ENCODE results near the gene LAP3.
"Not testable (repeated sequence)": the region's sequence is repeated elsewhere in the genome, so short reads cannot be mapped to it uniquely, and the experiment has no call there.

The LAP3 gene

DNA sequence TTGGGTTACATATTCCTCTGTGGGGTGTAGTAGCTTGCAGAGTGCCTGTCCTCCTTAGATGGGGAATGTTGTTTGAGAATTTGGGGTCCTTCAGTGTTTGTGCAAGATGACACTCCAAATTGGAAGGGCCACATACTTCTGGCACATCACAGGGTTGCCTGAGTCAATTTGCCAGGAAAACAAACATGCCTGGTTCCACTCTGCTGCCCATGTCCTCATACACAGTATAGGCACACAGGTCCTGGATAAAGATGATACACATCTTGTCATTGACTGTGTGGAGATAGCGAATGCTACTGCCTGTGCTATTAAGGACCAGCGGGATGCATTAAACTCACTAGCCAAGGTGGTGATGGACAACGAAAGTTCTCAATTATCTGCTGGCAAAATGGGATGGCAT lies 11.2 kb upstream of the LAP3 start:
- DNase-seq = no peak

DNA sequence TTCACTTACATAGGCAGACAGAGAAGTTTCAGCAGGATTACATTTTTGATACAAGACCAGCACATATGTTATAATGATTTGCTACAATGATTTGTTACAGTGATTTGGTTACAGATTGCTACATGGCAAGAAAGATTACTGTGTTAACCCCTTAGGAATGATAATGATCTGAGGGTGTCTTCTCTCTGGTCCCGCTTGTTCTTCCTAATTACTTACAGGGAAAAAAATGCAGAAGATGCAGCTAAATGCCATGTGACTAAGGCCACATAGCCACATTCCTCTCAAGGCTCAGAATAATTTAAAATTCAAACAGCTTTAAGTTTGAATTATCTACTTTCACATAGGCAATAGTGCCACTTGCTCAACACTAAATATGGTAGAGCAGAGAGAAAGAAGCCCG lies 9.7 kb upstream of the LAP3 start:
- DNase-seq = no peak

DNA sequence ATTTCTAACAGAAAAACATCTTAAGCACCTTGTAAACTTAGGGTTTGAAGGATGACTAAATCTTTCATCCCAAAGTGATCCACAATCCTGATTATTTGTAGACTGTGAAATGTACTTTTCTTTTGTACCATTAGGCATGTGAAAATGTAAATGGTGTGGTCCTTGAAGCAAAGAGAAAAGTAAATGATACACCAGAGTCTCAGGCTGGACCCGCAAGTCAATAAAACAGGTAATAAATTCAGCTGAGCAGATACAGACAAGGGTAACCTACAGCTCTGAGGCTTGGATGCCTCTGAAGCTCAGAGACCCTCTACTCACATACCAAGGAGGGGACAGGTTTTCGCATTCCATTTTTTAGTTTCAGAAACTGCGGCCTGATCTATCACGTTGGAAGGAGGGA lies 2.8 kb upstream of the LAP3 start:
- no peak for DNase-seq

DNA sequence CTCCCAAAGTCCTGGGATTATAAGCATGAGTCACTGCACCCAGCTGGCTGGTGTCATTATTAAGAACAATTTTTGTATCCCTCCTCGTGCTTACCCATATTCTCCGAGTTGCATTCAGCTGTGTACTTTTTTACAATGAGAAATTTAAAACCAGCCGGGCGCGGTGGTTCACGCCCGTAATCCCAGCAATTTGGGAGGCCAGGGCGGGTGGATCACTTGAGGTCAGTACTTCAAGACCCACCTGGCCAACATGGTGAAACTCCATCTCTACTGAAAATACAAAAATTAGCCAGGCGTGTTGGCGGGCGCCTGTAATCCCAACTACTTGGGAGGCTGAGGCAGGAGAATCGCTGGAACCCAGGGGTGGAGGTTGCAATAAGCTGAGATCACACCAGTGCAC lies 1.8 kb upstream of the LAP3 start:
- not testable (repeated sequence) for DNase-seq

DNA sequence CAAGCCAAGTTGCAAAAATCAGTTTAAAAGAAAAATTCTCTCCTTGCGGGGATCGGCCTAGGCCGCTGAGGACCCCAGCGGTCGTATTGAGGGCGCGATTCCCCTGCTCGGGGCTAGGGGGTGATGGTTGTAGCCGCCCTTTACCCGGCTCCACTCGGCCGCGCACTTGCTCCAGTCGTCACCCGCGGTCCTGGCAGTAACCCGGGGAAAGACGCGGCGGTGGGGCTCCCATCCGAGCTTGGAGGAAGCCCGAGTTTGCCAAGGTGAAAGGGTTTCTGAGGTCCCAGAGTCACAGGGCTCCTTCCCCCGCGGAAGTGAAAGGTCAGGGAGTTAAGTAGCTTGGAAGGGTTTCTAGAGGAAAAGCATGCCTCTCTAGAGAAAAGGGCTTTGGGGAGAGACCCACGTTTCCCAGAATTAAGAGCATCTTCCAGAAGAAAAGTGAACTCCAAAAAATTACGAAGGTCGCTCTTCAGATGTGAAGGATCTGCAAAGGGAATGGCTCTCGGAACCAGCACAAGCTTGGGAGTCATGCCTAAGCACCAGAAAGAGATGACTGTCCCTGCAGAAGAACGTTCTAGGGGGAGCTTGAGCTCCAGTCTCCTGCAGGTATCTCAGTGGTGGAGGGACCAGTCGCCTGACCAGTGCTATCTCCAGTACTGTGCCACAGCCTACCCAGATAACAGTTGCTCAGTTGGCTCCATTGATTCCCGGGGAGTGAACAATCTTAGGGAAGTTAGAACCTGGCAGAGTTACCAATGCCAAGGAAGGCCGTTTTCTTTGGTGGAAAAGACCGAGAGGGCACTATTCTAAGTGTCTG lies 875 bp downstream of the LAP3 start:
- DNase-seq = peak; percentile 28

DNA sequence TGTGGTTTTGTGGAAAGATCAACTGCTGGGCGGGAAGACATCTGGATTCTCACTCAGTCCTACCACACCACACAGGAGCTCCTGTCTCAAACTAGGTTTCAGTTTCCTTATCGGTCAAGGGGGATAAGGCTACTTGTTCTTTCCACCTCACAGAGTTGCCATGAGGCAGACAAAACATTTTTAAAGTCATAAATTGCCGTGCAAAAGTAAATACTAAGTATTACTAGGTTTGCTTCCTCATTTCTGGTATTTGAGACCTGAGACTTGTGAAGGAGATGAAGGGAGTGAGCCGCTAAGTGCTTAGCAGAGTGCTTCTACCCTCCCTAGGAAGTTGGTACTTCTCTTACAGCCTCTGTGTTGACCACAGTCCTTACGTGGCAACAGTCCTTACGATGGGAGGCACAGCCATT lies 1.5 kb downstream of the LAP3 start:
- no peak for DNase-seq

DNA sequence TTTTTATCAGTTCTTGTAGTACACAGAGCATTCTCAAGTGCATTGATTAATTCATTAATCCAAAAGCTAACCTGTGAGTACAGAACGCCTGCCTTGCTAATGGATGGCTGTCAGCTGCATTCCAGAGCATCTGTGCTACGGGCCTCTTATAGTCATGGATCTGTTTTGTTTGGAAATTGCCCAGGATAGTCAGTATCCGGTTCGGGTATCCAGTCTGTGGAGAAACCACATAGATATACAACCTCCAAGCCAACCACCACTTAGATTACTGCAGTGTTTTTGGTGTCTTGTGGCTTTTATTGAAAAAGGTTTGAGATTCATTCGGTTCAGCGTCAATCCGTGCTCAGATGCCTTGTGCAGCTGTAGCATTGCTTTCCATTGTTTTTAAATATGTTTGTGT lies 4.0 kb downstream of the LAP3 start:
- DNase-seq = no peak

DNA sequence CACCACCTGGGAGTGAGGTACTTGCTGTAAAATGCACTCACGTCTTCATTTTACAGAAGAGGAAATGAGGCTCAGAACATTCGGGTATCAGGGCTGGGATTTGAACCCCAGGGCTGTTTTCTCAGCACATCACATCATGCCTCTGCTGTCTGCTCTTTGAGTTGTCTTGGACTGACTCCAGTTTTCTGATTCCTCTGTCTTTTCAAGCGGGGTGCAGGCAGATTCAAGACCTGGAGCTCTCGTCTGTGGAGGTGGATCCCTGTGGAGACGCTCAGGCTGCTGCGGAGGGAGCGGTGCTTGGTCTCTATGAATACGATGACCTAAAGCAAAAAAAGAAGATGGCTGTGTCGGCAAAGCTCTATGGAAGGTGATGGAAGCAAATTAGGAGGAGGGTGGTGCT lies 6.3 kb downstream of the LAP3 start:
- no peak for DNase-seq

DNA sequence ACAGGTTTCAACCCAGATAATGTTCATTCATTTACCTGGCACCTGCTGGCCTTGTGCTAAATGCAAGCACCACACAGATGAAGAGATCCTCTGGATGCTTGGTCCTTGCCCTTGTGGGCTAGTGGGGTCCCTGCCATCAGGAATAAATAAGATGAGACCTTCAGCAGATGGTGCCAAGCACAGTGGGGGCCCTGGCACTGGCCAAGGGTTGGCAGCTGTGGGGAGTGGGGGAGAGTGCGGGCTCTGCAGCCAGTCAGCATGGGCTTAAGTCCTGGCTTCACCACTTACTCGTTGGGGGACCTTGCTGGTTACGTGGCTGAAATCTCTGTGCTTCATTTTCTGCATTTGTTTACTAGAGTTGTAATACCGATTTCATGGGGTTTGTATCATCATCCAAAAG lies 6.9 kb downstream of the LAP3 start:
- DNase-seq = no peak

DNA sequence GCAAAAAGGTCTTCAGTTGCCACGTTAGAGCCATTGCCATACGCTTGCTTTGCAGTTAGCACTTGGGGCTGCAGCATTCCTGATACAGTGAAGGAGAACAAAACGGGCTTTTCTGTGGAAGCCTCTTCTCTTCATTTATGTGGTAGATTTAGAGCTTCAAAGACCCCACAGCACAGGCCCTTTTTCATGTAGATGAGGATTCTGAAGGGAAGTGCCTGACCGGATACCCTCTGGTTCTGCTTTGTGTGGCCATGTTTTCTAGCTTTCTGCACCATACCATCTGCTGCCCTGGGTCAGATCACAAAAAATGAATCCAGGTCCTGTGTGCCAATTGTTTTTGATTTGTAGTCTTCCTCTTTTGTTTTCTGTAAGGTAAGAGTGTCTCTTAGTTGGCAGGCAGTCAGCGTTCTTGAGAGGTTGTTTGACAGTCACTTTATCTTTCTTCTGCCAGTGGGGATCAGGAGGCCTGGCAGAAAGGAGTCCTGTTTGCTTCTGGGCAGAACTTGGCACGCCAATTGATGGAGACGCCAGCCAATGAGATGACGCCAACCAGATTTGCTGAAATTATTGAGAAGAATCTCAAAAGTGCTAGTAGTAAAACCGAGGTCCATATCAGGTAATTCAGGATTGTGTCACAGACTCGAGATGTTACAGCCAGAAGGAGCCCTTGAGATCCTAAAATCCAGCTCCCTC lies 7.7 kb downstream of the LAP3 start:
- no peak for DNase-seq

DNA sequence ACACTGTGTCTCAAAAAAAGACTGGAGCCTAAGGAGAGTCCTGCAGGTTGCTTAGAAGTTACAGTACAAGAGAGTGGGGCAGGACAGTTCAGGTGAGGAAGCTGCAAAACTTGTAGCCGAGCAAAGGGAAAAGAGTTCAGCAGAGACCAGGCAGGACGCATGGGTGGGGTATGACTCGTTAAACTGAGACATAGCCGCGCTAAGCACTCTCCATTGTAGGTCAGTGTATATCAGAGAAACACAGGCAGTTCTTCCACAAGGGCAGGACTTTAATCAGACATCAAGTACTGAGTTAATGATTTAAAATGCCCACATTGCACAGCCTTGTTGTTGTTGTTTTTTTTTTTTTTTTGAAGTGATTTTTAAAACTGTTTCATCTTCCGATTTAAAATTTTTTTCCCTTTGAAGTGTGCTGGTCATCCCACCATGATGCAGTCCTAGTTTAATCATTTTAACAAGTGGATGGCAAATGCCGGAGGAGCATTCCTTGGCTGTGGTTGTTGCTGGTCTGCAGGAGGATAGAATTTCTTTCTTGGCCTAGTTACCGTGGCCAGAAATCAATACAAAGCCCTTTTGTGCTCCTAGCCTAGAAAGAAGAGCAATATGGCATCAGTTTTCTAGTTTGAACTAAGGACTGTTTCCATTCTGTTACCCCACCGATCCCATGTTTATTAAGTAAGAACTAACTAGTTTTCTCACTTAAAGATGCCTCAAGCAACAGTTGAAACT lies 10.3 kb downstream of the LAP3 start:
- no peak for DNase-seq

DNA sequence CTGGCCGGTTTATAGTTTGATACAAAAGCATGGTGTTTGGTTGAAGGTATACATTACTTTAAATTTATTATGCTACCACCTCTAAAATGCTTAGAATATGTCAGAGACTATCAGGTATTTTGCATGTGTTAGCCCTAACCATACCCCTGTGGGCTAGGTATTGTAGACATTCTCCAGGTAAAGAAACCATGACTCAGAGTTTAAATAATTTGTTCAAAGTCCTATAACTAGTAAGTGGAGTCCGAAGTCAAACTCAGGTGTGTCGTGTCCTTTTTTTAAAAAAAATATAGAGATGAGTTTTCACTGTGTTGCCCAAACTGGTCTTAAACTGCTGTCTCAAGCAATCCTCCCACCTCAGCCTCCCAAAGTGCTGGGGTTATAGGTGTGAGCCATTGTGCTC lies 12.4 kb downstream of the LAP3 start:
- DNase-seq = no peak

DNA sequence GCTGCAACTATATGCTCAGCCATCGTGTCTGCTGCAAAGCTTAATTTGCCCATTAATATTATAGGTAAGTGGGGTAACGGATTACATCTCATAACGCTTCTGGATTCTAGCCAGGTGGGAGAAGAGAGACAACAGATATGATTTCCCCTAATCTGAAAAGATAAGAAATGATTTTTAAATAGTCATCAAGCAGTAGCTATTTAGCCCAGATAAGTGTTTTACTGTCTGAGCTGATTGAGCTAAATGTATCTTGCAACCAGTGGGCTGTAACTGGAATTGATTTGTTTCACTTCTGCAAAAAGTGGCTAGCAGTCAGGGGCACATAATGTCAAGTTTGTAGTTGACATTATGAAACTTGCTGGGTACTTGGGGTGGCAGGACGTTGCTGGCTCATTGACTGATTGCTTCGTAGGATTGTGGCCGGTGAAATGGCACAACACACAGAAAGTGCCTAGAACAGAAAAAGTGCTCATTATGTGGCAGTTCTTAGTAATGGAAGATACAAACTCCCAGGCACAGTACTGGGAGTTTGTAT lies 18.5 kb downstream of the LAP3 start:
- no peak for DNase-seq

DNA sequence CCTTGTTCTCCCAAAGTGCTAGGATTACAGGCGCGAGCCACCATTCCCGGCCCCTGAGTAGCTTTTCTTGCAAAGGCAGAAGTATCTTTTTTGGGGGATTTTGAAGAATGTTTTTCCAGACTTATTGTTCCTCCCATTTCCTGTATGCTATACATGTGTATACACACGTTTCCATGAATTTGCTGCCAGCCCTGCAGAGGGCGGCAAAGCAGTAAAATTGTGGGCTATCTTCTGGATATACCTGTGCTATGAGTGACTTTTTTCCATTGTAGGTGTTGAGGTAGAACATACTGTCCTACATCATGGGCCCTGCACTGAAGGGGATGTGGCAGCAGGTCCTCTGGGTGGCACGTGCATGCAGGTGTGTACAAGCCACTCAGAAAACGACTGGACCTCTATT lies 20.5 kb downstream of the LAP3 start:
- DNase-seq = peak; percentile 20

DNA sequence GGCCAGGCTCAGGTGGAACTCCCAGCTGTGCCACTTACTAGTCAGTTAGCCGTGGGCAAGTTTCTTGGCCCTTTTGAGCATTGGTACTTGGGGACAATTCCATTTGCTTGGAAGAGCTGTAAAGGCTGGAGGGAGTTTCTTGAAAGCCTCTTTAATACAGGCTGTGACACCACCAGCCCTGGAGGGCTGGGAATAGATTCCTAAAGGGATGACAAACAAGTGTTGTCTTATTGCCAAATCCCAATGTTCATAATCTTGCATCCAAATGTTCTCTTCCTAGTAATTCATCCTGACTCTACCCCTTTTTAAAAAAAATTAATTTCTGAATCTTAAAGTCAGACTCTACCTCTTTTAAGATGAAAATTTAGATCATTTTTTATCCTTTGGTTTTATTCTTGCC lies 22.8 kb downstream of the LAP3 start:
- DNase-seq = no peak

DNA sequence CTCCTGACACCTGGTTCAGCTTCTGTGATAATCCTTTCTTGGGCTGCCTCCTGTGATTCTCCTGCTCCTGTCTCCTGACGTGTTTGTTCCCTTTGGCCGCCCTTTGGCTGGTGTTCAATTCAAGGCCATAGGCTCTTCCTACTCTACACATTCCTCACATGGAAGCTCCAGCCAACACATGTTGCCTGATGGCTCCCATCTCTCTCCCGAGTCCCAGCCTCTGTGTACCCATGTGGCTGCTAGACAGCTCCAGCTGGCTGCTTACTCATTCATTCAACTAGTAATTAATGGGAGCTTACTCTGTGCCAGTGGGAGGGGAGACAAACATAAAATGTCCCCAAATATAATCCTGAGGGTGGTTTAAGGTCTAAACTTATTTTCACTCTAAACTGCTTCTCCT lies 28.2 kb downstream of the LAP3 start:
- no peak for DNase-seq

DNA sequence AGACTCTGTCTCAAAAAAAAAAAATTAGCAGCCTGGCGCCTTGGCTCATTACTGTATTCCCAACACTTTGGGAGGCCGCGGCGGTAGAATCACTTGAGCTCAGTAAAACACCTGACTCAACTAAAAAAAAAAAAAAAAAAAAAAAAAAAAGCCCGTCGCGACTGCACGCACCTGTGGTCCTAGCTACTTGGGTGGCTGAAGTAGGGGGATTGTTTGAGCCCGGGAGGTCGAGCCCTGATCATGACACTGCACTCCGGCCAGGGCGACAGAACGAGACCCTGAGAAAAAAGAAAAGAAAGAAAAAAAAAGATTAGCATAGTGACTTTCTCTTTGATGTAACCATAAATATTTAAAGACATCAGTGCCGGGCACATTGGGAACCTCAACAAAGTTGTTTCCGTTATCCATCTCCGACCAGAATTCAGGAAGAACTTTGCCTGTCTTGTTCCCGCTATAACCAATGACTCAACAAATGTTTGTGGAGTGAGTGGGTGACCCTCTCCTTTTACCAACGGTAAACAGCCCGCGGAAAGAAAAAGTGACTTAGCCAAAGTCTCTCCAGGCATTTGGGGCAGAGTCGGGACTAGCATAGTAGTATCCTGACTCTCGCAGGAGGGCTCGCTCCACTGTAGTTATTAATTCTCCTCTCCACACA lies 36.9 kb downstream of the LAP3 start:
- no peak for DNase-seq

DNA sequence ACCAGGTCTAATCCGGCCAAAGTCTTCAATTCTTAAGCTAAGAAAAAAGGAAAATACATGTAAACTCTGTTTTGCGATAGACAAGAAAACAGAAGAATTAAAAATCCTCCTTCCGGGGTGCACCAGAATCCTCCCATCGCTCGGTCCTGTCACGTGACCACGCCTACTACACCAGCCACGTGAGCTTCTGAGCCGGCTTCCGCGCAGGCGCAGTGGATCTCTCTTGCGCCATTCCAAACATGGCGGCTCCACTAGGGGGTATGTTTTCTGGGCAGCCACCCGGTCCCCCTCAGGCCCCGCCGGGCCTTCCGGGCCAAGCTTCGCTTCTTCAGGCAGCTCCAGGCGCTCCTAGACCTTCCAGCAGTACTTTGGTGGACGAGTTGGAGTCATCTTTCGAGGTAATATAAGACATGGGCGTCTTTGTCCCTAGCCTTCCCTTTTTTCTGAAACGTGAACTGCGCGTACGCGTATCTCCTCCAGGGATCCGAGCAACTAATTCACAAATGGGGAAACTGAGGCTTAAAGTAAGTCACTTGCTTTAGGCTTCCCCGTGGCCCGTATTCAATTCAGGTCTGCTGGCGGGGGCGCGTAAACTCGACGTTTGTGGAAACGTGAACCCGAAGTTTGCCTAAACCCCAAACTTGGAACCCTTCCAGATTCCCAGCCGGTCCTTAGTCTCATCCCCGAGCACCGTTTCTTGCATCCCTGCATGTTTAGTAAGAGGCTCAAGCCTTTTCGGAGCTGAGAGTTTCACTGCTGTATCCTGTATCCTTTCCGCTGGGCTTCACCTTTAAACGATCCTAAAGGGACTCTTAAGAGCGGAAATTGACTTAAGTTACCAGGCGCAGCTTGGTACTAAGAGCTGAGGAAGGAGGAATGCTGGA lies 37.7 kb downstream of the LAP3 start, which contains the start of gene MED28:
TSS of gene MED28 (plus strand) at position 226 of the 884 bp plus-strand sequence. CDS start at position 240, 14 bp downstream.
- peak; percentile 97 for DNase-seq

DNA sequence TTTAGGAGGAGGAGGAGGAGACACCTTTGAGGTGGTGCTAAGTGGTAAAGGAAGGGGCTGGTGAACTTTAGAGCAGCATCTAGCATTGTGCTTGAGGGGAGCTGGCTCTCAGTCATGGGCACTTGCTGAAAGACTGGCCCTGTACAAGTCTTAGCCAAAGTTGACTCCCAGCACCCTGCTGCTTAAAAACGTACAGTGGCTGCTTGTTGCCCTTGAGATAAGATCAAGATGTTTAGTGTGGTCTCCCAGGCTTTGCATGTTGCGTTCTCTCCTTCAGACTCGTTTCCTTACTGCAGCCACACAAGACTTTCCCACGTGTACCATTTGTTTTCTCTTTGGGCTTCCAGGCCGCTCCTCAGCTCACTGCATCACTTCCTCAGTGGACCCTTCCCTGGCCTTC lies 39.3 kb downstream of the LAP3 start:
- DNase-seq = no peak

DNA sequence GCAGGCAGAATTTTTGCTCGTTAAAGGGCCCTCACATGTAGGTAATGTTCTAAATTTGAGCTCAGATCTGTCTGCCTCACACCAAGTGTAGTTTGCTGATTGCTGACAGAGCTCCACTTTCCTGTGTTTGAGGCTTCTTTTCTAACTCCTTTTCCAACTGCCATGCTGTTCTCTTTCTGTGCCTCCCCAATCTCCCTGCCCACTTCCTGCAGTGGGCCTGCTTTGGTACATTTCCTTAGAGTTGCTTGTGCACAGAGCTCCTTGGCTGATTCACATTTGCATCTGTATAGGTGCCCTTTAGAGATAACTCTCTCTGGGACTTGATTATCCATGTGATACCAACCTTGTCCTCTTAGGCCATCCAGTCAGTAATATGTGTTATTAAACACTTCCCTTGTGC lies 41.9 kb downstream of the LAP3 start:
- no peak for DNase-seq

DNA sequence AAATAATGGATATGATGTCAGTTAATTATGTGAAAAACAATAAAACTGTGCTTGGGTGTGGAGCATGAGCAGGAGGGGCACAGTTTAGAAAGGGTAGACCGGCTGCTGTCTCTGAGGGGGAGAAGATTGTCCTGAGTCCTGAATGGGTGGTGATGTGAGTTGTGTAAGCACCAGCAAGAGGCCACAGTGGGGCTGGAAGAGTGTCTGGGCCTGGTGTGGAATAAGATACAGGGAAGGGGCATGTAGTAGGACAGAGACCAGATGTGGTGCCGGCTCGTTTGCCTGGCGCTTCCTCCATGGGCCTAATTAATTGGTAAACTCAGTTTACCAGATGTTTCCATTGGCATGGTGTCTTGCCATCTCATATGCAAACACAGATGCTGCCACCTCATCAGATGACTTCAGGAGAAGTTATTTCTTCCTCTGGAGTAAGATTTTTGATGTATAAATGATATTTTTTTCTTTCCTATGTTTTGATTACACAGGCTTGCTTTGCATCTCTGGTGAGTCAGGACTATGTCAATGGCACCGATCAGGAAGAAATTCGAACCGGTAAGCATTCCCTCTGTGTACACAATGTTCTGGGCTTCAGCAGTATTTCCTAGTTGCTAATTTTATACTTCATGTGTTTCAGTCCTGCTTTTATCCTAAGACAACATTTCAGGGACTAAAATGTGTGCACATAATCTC lies 42.6 kb downstream of the LAP3 start:
- no peak for DNase-seq
